ENCODE data around the gene TRMT1.

The TRMT1 gene

GRCh38 chr19:13092606-13093235 lies 23.8 kb downstream of the TRMT1 start:
- peak in 1 of 56 donors; percentile 23 for DNase-seq

GRCh38 chr19:13092158-13092543 lies 24.4 kb downstream of the TRMT1 start:
- no peak for DNase-seq

- DNase-seq = peak in 50 of 56 donors; percentile 20 to 89 (median 68)
These were observed 25.0 kb downstream of the TRMT1 start for GRCh38 chr19:13091400-13092157.

GRCh38 chr19:13090511-13091231 lies 25.9 kb downstream of the TRMT1 start:
- no peak for DNase-seq

GRCh38 chr19:13089857-13090507 lies 26.6 kb downstream of the TRMT1 start:
- no peak for DNase-seq

- no peak for DNase-seq
These were observed 27.2 kb downstream of the TRMT1 start for GRCh38 chr19:13089139-13089856.

- DNase-seq = no peak
These were observed 28.6 kb downstream of the TRMT1 start for GRCh38 chr19:13087795-13088537.

GRCh38 chr19:13087295-13087694 lies 29.2 kb downstream of the TRMT1 start:
- DNase-seq = no peak

GRCh38 chr19:13086341-13086740 lies 30.2 kb downstream of the TRMT1 start:
- DNase-seq = no peak

GRCh38 chr19:13085666-13086065 lies 30.9 kb downstream of the TRMT1 start:
- DNase-seq = no peak

GRCh38 chr19:13083627-13084026 lies 32.9 kb downstream of the TRMT1 start:
- DNase-seq = peak in 18 of 56 donors; percentile 11 to 64 (median 46)

GRCh38 chr19:13083008-13083404 lies 33.5 kb downstream of the TRMT1 start:
- DNase-seq = no peak

- peak in 15 of 56 donors; percentile 15 to 59 (median 35) for DNase-seq
These were observed 34.1 kb downstream of the TRMT1 start for GRCh38 chr19:13082192-13083007.

GRCh38 chr19:13079542-13079986 lies 37.0 kb downstream of the TRMT1 start:
- DNase-seq = peak in 2 of 56 donors; percentile 24 to 31

GRCh38 chr19:13078897-13079541 lies 37.5 kb downstream of the TRMT1 start:
- no peak for DNase-seq

- DNase-seq = peak in 1 of 56 donors; percentile 25
These were observed 38.2 kb downstream of the TRMT1 start for GRCh38 chr19:13078381-13078780.

GRCh38 chr19:13077240-13077639 lies 39.3 kb downstream of the TRMT1 start:
- DNase-seq = peak in 35 of 56 donors; percentile 16 to 84 (median 54)

GRCh38 chr19:13076787-13077186 lies 39.8 kb downstream of the TRMT1 start:
- peak in 23 of 56 donors; percentile 13 to 72 (median 51) for DNase-seq

GRCh38 chr19:13076320-13076719 lies 40.2 kb downstream of the TRMT1 start:
- DNase-seq = peak in 2 of 56 donors; percentile 27 to 37

Measured in amygdala (tissue), 56 donors.